A549 (cell line): ENCODE results near the gene GPD1.

Source experiments
- EP300 ChIP-seq, 2 experiments: fragments of >200 bp; sonication (Bioruptor Twin); formaldehyde crosslinking; IDR thresholded peaks; 2 replicates in 1 of 2; 3 replicates in 1 of 2; pipeline ENCODE4 v1.6.1; 2016 to 2017
- POLR2A ChIP-seq: IDR thresholded peaks from 2 replicates; pipeline ENCODE4 v1.6.1; 2012; ENCODE audit warnings: mild to moderate bottlenecking, low read length
- TF ChIP-seq, protein P1 (sequence below): fragments of >200 bp; sonication (Bioruptor Twin); formaldehyde crosslinking; IDR thresholded peaks from 3 replicates; pipeline ENCODE4 v1.5.1; 2016

DNA sequence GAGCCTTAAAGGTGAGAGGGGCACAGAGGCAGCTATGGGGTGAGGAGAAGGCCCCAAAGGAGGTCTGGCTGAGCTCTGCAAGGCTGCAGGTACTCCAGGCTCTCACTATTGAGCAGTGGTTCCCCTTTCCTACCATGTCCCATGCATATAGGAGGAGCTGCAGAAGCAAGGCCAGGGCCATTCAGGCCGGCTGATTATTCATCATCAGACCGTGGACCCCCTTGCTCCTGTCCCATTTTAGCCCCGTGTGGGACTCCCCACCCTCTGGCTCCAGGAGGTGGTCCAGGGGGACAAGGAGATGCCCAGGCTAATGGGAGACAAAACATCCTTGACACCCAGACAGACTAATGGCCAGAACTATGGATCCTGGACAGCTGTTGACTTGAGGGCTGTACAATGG lies 3.1 kb downstream of the GPD1 start:
- TF ChIP-seq EP300 (IDR thresholded peaks at IDR 0.05) (no peak), POLR2A (no peak)
- TF ChIP-seq, protein P1, sequence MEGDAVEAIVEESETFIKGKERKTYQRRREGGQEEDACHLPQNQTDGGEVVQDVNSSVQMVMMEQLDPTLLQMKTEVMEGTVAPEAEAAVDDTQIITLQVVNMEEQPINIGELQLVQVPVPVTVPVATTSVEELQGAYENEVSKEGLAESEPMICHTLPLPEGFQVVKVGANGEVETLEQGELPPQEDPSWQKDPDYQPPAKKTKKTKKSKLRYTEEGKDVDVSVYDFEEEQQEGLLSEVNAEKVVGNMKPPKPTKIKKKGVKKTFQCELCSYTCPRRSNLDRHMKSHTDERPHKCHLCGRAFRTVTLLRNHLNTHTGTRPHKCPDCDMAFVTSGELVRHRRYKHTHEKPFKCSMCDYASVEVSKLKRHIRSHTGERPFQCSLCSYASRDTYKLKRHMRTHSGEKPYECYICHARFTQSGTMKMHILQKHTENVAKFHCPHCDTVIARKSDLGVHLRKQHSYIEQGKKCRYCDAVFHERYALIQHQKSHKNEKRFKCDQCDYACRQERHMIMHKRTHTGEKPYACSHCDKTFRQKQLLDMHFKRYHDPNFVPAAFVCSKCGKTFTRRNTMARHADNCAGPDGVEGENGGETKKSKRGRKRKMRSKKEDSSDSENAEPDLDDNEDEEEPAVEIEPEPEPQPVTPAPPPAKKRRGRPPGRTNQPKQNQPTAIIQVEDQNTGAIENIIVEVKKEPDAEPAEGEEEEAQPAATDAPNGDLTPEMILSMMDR, result no peak
